Activated CD4-positive, CD25-positive, alpha-beta regulatory T cell treated with anti-CD3 and anti-CD28 coated beads, Interleukin-2, amount 50 U/mL, for 24 hours (primary cell): ENCODE data around the gene FRS3.
A peak's percentile ranks its signal among the peaks of the same experiment; 100 is the strongest.
"Not testable (repeated sequence)": the region's sequence is repeated elsewhere in the genome, so short reads cannot be mapped to it uniquely, and the experiment has no call there.

Experiments used
- ATAC-seq, 2 donors: fragments of 150-1000 bp; cut with Tn5 transposase; one replicate each; pipeline ENCODE4 v1.10.0; 2021; ENCODE audit warnings: mild to moderate bottlenecking in 1 of 2, moderate library complexity in 1 of 2

Gene FRS3

DNA sequence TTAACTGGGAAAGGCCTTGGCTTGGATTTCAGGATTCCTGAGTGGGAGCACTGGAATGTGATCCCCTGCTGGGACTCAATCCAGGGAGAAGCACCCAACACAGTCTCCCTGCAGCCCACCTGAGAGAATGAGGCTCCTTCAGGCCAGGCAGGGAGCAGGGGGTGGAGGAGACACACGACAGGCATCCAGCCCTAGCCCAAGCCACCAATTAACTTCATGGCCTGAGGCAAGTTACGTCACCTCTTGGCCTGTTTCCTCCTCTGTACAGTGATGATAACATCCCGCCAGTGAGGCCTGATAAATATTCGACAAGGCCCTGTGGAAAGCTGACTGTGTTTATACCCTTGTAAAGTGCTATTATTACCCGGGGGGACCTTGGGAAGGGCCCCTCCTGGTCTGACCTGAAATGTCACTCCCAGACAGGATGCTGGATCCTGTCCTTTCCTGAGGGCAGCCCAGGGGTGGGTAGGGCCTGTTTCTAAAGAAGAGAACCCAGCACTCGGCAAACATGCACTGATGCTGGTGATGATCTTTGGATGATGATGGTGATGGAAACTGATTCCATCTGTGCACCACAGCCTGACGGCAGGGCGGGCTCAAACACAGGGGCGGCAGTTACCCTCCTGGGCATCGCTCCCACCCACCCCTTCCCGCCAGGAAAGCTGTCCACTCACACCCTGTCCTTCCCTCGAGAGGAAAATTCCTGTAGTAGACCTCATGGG is 12.4 kb downstream of the FRS3 start:
- ATAC-seq, result no peak

DNA sequence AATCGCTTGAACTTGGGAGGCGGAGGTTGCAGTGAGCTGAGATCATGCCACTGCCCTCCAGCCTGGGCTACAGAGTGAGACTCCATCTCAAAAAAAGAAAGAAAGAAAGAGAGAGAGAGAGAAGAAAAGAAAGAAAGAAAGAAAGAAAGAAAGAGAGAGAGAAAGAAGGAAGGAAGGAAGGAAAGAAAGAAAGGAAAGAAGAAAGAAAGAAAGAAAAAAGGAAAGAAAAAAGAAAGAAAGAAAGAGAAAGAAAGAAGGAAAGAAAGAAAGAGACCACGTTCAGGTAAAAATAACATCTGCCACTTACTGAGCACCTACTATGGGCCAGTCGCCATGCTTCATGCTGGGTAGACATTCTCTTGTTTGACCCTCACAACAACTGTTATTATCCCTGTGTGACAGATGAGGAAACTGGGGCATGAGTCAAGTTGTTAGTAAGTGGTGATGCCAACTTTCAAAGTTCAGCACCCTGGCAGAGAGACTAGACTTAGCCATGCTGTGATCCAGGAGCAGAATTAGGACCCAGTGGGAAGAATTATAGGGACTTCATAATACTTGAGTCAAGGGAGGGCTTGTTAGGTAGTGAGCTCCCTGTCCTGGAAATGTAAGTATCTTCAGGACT is 13.5 kb downstream of the FRS3 start:
- ATAC-seq, result not testable (repeated sequence)

DNA sequence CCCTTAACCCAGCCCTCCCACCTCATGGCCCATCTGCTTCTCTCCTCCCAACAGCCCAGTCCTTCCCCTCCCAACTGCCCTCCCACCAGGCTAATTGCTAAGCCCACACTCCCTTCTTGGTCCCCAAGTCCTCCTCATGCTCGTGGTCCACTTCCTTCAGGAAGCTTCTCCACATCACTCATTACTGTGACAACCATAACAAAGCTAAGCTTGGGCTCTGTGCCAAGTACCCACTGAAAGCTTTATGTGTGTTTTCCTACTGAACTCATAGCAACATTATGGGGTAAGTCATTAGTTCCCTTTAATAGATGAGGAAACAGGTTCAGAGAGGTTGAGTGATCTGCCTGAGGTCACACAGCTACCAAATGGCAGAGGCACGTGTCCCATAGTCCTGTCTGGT is 16.2 kb downstream of the FRS3 start:
- no peak for ATAC-seq

DNA sequence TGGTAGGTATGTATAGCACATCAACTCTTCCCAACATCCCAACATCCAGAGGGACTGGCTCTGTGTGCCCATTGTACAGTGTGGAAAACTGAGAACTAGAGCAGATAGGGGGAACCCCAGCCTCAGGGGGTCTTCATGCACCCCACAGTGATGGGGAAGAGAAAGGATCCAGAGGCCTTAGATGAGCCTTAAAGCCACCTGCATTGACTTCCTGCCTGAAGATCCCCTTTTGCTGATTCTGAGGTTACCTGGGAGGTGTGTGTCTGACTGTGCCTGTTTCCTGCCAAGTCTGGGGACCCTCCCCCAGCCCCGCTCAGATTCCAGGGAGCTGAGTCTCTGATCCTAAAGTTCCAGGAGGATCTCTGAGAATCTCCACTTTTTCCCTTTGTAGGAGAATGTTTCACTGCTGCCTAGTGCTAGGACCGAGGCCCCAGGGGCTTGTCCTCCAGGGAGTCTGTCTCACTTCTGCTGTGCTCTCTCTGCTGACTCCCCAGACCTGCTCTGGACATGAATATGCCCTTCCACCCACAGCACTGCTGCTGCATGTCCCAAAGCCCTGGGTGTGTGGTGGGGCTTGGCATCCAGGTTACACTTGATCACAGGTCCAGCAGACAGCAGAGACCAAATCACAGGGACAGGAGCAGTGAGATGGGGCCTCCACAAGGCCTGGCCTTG is 19.7 kb downstream of the FRS3 start:
- ATAC-seq, result no peak

DNA sequence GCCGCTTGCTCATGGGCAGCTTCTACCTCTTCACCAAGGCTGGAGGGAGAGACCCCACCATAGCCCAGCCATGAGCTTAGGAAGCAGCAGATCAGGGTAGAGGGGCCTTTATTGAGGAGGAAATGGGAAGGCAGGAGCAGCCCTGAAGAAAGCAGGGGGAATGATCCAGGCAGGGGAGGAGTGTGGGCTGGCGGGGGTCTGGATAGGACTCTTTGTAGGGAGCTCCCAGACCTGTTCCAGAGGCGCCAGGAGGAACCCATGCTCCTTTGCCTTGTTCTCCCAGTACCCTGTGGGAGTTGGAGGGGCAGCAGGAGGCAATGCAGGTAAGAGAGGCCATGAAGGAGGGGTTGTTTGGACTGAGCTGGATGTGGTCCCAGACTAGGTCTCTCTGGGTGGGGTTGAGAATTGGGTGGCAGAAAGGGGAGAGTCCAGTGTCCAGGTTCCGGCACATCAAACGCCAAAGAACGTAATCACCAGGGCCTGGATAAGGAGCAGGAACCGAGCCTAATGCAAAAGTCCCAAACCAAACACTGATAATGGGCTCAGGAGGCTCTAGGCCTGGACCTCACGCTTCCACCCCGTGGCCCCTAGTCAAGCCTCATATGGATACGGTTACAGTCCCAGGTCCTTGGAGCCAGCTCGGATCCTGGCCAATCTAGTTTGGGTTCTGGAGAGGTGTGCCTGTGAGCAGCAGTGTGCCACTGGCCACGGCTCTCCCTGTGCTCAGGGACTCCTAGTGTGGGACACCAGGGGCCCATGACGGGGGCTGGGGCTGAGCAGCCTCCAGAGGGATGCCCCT is 20.4 kb downstream of the FRS3 start:
- no peak for ATAC-seq

DNA sequence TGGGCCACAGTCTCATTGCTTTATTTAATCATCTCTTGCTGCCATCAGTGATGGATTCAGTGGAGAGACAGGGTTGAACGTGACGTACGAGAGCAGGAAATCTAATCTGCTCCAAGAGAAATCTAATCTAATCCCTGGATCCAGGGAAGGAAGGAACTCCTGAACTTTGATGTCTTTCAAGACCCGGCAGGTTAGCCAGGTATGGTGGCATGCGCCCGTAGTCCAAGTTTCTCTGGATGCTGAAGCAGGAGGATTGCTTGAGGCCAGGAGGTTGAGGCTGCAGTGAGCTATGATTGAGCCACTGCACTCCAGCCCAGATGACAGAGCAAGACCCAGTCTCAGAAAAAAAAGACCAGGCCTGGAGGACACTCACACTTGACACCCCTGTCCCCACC is 21.1 kb downstream of the FRS3 start:
- no peak for ATAC-seq

DNA sequence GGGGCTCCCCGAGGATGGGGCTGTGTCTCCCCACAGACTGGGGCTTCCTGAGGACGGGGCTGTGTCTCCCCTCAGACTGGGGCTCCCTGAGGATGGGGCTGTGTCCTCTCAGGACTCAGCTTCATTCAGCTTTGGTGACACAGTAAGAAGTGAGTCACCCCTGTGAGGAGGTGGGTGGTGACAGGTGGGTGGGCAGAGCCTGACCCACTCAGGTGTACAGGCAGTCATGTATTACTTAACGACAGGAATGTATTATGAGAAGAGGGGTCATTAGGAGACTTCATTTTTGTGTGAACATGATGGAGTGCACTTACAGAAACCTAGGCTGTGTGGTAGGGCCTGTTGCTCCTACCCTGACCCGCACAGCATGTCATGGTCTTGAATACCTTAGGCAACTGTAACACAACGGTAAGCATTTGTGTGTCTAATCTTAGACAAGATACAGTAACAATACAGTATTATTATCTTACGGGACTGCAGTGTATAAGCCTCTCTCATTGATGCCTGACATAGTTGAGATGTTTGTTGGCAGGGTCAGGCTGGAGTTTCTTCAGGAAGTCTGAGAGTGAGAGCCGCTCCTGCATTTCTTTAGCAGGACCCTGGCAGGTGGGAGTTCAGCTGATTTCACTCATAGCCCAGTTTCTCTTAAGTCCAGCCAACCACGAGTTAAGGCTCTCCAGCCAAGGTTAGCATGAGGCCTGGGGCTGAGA is 21.6 kb downstream of the FRS3 start:
- no peak for ATAC-seq

DNA sequence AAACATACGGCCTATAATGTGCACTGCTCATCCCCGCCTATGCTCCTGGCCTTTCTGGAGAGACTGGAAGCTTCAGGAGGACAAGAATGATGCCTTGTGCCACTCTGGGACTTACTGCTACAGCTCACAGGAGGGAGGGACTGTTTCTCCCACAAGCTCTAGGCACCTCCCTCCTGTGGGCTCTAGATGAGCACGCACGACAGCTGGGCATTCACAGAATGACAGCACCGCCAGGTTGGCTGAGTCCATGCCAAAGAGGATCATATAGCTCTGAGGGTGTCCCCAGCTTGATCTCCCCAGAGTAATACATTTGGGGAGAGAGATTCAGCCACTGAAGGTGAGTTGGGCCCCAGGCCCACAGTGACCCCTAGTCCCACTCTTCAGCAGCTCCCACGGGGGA is 22.4 kb downstream of the FRS3 start:
- ATAC-seq, result no peak

DNA sequence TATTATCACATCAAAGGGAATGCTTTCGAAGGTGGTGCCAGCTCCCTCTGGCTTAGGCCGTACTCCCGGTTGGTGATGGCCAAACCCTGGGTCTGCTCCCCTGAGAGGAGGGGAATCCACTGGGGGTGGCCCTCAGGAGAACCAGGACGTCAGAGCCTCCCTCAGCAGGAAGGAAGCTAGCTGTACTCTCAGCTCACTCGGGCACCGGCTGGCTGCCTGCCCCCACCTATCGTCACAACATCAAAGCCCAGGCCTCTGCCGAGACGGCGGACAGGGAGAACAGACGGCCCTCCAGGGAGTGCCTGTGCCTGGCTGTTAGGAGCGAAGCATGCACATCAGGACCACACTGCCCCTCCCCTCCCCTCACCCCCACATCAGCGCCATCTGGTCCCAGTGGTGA is 23.3 kb downstream of the FRS3 start:
- peak in 1 of 2 donors; percentile 24 for ATAC-seq

DNA sequence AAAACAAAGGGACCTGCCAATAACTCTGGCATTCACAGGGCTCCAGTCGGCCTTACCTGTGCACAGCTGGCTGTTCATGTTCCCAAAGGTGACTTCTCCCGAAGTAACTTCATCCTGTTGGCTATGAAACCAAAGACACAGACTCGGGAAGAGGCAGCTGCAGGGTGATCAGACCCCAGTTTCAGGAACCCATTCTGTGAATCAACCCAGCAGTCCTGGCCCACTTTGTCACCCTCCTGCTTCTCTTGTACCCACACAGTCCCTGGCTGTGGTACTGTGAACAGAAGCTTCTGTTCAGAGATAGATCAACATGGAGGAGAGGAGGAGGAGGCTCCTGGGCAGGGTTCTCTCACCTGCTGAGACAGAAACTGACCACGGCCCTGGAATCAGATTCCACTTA is 23.8 kb downstream of the FRS3 start:
- no peak for ATAC-seq

DNA sequence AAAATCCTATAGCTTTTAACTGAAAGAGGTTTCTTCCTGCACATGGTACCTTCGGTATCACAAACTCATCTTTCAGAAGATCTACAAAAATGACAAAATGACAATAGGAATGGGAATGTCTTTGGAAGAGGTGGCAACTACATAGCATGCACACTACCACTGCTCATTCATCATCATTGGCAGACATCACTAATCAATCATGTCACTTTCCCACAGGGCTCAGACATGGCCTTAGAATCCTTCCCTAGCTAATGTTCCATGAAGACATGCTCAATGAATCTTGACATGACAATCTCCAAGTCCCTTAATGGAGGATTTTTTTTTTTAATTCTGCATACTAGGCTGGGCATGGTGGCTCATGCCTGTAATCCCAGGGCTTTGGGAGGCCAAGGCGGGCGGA is 29.3 kb downstream of the FRS3 start:
- ATAC-seq, result no peak

DNA sequence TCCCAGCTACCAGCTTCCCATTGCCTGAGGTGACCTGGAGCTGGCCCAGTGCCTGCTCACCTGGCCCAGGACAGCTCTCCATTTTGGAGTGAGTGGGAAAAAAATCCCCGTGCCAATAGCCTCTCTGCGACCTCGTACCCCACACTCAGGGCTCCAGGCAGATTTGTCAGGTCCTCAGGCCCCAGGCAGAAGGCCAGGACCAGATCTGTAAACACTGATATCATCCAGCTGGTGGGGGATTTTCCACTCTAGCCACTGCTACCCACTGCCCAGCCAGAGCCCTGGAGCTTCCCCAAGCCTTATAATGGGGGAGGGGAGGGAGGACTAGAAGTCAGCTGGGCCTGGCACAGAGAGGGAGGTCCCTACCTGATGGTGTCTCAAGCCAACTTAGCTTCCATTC is 31.2 kb downstream of the FRS3 start:
- no peak for ATAC-seq

DNA sequence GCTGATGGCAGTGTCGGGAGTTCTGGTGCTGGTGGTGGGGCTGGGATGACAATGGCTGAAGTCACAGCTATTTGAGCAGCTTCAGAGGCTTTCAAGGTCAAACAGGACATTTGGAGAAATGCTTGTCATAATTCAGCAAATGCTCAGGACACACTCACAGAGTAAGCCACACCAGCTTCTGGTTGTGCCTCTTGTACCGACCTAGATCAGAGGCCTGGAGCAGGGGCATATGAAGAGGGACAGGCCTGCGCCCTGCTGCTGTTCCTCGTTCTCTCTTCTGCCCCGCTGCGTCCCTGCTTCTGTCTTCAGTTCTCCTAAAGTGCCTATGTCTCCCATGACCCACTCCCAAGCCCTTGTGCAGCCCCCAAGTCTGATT is 31.6 kb downstream of the FRS3 start:
- no peak for ATAC-seq

DNA sequence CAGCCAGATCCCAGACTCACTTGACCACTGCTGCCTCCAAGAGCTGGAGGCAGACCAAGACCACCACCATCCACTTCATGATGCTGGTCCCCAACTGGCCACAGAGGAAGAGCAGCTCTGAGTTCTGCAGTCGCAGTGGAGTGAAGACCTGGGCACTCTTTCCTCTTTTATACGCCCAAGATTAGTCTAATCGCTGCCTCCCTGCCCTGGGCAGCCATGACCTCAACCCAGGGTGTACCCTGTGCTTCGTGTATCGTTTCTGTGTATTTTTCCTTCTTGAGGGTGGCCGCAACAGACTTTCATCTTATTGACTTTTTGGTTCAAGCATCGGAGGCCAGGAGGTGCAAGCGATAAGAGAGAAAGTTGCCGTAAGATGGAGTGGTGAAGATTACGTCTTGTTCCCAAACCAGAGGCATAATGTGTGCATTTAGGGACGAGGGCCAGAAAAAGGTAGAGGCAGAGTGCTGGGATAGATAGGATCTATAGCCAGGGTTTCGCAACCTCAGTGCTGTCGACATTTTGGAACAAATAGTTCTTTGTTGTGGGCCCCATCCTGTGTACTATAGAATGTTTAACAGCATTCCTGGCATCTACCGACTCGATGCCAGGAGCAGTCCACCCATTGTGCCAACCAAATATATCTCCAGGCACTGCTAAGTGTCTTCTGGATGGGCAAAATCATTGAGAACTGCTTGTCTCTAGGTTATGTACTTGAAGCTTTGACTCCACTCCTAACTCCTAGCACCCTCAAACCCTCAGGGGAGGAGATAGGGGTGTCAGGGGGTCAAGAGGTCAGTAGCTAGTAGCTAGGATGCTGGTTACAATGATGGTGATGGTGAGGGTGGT is 32.2 kb downstream of the FRS3 start, which contains the start of gene PGC:
PGC (minus strand) TSS at position 142 of the 846 bp plus-strand sequence; CDS start at position 79, 63 bp downstream.
- no peak for ATAC-seq

DNA sequence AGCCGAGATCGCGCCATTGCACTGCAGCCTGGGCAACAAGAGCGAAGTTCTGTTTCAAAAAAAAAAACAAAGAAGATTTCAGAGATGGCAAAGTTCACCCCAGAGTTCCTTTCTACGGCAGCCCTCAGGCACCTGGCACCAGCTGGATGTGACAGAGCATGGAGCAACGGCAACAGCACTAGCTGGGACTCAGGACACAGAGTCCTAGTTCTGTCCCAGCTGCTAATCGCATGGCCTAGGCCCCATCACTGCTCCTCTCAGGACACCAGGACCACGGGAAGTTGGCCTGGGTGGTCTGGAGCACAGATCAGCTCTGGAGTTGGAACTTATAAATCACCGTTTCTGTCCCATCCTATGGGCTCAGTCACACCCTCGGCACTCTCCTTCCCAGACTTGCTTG is 33.6 kb downstream of the FRS3 start:
- ATAC-seq, result no peak

DNA sequence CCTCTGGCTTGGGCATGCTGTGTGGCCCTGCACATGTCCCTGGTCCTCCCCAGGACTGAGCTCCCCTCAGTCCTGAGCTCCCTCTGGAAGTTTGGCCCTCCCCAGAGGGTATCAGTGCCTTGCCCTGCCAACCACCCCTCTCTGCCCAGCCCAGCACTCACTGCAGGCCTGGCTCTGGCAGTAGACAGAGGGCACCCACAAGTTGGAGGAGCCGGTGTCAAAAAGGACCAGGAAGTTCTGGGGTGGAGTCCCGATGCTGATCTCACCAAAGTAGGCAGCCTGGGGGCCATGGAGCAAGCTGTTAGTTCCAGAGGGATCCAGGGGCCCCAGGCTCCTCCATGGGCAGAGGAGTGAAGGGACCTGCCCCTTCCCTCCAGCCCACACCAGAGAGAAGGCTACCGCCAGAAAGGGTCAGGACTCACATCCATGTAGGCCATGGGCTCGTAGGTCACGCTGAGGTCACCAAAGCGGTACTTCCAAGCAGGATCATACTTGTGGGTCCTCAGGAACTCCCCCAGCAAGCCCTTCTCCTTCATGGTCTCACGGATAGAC is 35.4 kb downstream of the FRS3 start:
- no peak for ATAC-seq

DNA sequence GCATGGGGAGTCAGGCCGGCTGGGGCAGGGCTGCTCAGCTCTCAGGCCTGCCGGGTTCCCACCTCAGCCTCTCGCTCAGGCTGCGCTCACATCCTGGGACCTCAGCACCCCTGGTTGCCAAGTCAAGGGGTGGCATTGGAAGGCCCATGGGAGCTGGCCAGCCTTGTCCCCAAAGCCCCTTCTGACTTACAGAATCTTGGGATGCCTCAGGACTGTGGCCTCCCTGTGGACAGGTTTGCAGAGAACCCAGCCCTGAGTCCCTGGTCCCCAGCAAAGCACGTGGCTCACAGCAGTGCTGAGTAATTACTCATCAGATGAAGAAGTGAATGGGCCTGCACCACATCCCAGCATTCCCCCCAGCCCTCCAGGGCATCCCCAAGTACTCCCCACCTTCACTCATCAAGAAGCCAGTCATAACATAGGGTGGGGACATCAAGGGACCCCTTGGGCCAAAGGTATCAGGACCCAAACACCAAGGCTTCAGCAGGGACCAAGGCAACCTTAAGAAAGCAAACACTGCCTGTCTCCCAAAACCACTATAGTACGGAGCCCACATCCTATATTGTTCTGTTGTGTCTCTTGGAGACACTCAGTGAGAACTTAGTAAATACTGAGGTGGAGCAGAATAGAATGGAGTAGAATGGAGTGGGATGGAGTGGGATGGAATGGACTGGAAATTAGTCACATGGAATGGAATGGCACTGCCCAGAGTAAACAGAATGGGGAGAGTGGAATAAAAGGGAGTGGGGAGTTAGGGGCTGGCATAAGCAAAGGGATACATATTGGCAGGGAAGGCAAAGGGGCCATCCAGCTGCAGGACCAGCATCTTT is 36.1 kb downstream of the FRS3 start:
- ATAC-seq, result no peak

DNA sequence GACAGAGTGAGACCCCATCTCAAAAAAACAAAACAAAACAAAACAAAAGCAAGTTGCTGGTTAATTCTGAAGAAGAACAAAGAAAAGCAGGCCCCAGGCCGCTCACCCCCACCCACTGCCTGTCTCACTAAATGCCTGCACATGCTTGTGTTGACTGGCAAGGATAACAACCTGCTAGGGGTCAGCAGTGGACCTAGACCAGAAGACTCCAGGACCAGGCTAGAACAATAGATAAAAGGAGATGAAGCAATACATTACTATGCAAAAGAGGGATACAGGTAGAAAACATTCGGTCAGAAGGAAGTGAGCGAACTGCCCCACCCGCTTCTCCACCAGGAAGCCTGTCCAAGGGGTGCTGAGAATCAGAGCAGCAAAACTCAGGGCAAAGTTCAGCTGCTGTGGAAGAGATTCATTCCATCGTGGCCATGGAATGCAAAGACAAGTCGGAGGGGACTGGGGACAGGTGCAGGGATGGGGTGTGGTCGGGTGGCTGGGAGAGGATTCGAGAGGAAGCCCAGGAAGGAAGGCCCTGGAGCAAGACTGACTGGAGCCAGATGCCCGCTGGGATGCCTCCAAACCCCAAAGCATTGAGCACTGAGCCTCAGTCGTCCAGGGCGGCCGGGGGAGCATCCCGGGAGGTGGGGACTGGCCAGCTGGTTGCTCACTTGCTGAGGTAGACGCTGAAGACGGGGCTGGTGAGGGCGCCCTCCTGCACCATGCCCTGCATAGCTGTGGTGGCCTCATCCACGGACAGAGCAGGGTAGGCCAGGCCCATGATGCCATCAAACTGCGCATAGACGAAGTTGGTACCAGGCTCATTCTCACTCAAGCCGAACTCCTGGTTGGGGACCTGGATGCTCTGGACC is 37.8 kb downstream of the FRS3 start:
- no peak for ATAC-seq
